G401 (cell line): ENCODE results near the gene KIF26B. TPM values are rescaled to one million over a fixed set of nuclear protein-coding genes. Genes with fewer than 3 reads are reported as not detected.
"Not testable (repeated sequence)": the region's sequence is repeated elsewhere in the genome, so short reads cannot be mapped to it uniquely, and the experiment has no call there.

ENCODE experiments used
- DNase-seq: peaks from one replicate; pipeline ENCODE4 v3.0.0-alpha.2; 2015; ENCODE audit warnings: low spot score
- in situ Hi-C: cut with HindIII; loops from 2 replicates; pipeline ENCODE4 v1.10.0; 2016; ENCODE audit warnings: low sequenced_read_pairs, mixed read lengths
- total RNA-seq: library from RNA; depleted of rRNA; stranded (reverse); fragments of >200 nt; shearing (Covaris generic); gene quantifications from 2 replicates; pipeline ENCODE4 v1.2.3, GENCODE V29; 2014

Gene KIF26B
- total RNA-seq, 1 experiment from 2014 or later = 9.8 TPM

- DNase-seq = no peak
- in situ Hi-C loops = no loop called here
Measured at GRCh38 chr1:245356891-245357585, 202.3 kb downstream of the KIF26B start.

GRCh38 chr1:245359101-245359680, 204.4 kb downstream of the KIF26B start:
- DNase-seq, in situ Hi-C loops: not testable (repeated sequence)

GRCh38 chr1:245361065-245361464, 206.3 kb downstream of the KIF26B start:
- no peak for DNase-seq
- in situ Hi-C loops = no loop called here

GRCh38 chr1:245361951-245362350, 207.2 kb downstream of the KIF26B start:
- in situ Hi-C loops = no loop called here
- DNase-seq = no peak

GRCh38 chr1:245363461-245364200, 208.8 kb downstream of the KIF26B start:
- DNase-seq = no peak
- in situ Hi-C loops = no loop called here

- in situ Hi-C loops = no loop called here
- no peak for DNase-seq
Measured at GRCh38 chr1:245365095-245366020, 210.6 kb downstream of the KIF26B start.

- in situ Hi-C loops = no loop called here
- DNase-seq = no peak
Measured at GRCh38 chr1:245366886-245367285, 212.1 kb downstream of the KIF26B start.

- in situ Hi-C loops = no loop called here
- DNase-seq = no peak
Measured at GRCh38 chr1:245370175-245370825, 215.5 kb downstream of the KIF26B start.

GRCh38 chr1:245370905-245371581, 216.3 kb downstream of the KIF26B start:
- in situ Hi-C loops = no loop called here
- peak; percentile 96 for DNase-seq

GRCh38 chr1:245373131-245373530, 218.3 kb downstream of the KIF26B start:
- in situ Hi-C loops = no loop called here
- no peak for DNase-seq

GRCh38 chr1:245375789-245376460, 221.1 kb downstream of the KIF26B start:
- DNase-seq = no peak
- in situ Hi-C loops = no loop called here

GRCh38 chr1:245377854-245378253, 223.1 kb downstream of the KIF26B start:
- in situ Hi-C loops = no loop called here
- DNase-seq = peak; percentile 42

- in situ Hi-C loops = no loop called here
- no peak for DNase-seq
Measured at GRCh38 chr1:245378311-245378722, 223.5 kb downstream of the KIF26B start.

- in situ Hi-C loops = no loop called here
Measured at GRCh38 chr1:245378745-245379144, 224.0 kb downstream of the KIF26B start.

GRCh38 chr1:245380790-245381535, 226.2 kb downstream of the KIF26B start:
- DNase-seq = peak; percentile 57
- in situ Hi-C loops = no loop called here

More at GRCh38 chr1:245378745-245379144, 224.0 kb downstream of the KIF26B start:
- DNase-seq = no peak

GRCh38 chr1:245382981-245383380, 228.2 kb downstream of the KIF26B start:
- in situ Hi-C loops = no loop called here
- no peak for DNase-seq
